Heart left ventricle (tissue), 13 donors: ENCODE data around the gene CELSR1.

ENCODE experiments used
- POLR2A ChIP-seq, 2 donors: fragments of 450-650 bp; IDR thresholded peaks; one replicate each; pipeline ENCODE4 v1.6.1; 2017; ENCODE audit warnings: antibody characterized with exemption in 2 of 2, mild to moderate bottlenecking in 2 of 2, moderate library complexity in 2 of 2
- TF ChIP-seq, protein P1 (sequence below), 12 donors: fragments of 200-600 bp; sonication (generic) in 4 of 12; IDR thresholded peaks; one replicate each; pipeline versions ENCODE4 v1.5.0 to v1.8.0; 2018 to 2022; ENCODE audit warnings: antibody characterized with exemption in 12 of 12, mild to moderate bottlenecking in 5 of 12
- donor health status: ischemic (EF 13 %, LVEDD 7.1; RV severe dilation, severe dysfunction).
- donor health status: DM: no; HTN: yes; CAD: no.
- donor health status: DM: no; HTN: no; CAD: no.
- donor health status: ischemic (EF 25% LVEDD 6.9; RV normal size, moderate dysfunction).
- donor health status: ischemic (EF 25% LVEDD 5.7; RV mildly dilated, moderate dysfunction).
- donor health status: ischemic (EF 35%, LVEDD 5.7; RV mildly dilated, moderate dysfunction).
- donor health status: nonischemic (EF 11% LVEDD 7.7; RV severe dilation, severe dysfunction).
- donor health status: DM: yes; HTN: yes; CAD: no.
- donor health status: PGD.
- donor health status: ischemic (EF 29% LVEDD 5.4; RV normal size, mild dysfunction).
- donor health status: nonischemic (EF 23%, LVEDD 6.1; RV moderate dilation, normal function).

- no peak for TF ChIP-seq POLR2A (IDR thresholded peaks at IDR 0.05)
- TF ChIP-seq, protein P1, sequence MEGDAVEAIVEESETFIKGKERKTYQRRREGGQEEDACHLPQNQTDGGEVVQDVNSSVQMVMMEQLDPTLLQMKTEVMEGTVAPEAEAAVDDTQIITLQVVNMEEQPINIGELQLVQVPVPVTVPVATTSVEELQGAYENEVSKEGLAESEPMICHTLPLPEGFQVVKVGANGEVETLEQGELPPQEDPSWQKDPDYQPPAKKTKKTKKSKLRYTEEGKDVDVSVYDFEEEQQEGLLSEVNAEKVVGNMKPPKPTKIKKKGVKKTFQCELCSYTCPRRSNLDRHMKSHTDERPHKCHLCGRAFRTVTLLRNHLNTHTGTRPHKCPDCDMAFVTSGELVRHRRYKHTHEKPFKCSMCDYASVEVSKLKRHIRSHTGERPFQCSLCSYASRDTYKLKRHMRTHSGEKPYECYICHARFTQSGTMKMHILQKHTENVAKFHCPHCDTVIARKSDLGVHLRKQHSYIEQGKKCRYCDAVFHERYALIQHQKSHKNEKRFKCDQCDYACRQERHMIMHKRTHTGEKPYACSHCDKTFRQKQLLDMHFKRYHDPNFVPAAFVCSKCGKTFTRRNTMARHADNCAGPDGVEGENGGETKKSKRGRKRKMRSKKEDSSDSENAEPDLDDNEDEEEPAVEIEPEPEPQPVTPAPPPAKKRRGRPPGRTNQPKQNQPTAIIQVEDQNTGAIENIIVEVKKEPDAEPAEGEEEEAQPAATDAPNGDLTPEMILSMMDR (IDR thresholded peaks at IDR 0.05), result no peak
These were observed 182.5 kb downstream of the CELSR1 start for GRCh38 chr22:46354993-46355305.
